Hematopoietic multipotent progenitor cell (in vitro differentiated cells): ENCODE results near the gene AP3D1. TPM values are rescaled to one million over a fixed set of nuclear protein-coding genes. Genes with fewer than 3 reads are reported as not detected.
"Not testable (repeated sequence)": the region's sequence is repeated elsewhere in the genome, so short reads cannot be mapped to it uniquely, and the experiment has no call there.

Source experiments
- DNase-seq, 3 donors: peaks; one replicate each; pipeline ENCODE4 v3.0.0-alpha.2; 2011 to 2015; ENCODE audit warnings: low read depth in 2 of 3, low spot score in 2 of 3
- total RNA-seq: library from RNA; depleted of rRNA; stranded (reverse); fragments of >200 nt; gene quantifications from one replicate; pipeline ENCODE4 v1.2.3, GENCODE V29; 2012

Gene AP3D1
- total RNA-seq, 1 donor, result 137 TPM

- DNase-seq, result no peak
These were observed 6.1 kb upstream of the AP3D1 start for GRCh38 chr19:2157452-2157851.

GRCh38 chr19:2154587-2155075, 3.3 kb upstream of the AP3D1 start:
- no peak for DNase-seq

DNA sequence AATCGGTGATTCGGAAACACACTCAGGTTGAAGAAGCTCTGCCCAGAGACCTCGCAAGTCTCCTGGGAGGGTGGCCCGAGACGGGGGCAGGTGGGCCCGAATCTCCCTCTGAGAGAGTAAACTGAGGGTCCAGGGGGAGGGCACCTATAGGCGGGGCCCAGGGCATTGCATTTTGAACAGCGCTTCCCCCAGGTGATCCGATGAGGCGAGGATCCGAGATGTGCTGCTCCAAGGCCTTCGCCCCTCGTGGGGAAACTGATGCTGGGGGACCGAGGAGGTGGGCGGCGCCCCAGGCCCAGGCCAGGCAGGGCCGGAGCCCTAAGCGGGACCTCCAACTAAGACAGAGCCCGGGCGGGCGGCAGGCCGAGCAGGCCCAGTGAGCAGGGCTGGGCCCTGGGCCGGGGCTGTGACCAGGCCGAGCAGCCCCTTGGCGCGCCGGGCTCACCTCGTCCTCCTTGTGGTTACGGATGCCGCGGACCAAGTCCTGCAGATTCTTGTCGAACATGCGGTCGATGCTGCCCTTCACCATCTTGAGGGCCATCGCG, 500 bp downstream of the AP3D1 start:
- peak in 1 of 3 donors; percentile 32 for DNase-seq

DNA sequence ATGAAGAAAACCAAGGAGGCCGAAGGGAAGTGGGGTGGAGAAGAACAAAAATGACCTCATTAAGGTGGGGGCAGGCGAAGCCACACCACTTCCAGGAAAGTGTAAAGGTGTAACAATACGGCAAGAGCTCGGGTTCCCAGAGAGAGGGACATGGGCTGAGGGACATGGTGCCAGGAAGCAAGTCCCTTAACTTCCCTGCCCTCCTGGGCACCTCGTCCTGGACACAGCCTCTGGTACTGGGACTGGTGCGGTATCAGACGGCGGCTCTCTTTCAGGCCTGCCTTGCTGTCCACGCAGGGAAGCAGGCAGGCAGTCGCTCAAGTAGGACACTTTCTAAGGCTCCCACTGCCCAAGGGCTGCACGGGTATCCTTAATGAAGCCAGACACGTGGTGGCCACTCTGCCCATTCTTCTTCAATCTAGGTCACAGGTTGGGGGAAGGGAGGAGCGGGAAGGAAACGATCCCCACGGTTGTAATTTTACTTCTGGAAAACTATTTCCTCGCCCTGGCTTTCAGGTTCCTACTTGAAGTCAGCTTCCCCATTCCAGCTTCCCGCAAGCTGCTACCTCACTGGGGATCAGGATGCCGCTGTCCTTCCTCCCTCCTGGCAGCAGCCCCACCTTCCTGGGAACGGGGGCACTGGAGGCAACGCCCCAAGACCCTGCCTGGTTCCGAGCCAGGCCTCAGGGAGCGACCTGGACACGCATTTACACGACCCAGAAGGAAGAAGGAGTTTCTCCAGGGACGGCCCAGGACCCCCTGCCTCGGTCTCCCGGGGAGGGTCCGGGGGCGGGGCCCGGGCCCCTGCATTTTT, 1.2 kb downstream of the AP3D1 start:
- no peak for DNase-seq

DNA sequence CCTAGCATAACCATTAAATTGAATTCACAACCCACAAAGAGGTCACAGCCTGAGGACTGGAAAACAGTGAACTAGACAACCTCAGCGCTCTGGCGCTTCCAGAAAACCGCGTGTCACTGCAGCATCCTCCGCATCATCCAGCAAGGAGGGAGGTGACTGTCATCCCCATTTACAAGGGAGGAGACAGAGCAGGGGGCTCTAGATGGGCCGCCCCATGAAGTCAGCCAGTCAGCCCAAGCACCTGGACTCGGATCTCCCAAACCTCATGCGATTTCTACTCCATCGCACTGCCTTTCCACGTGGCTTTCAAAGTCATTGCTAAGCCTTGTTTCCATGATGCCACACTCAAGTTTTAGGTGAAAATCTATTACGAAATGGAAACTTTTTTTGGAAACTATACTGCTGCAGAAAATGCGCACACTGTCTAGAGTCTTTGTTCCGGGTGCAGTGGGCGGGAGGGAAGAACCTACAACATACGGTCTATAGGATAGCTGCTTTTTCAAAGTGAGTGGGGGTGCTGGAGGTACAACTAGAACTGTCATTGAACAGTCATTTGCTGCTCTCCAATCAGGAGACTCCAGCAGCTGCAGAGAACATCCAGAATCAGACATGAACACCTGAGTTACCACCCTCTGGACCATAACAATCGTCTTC, 2.8 kb downstream of the AP3D1 start:
- DNase-seq, result no peak

DNA sequence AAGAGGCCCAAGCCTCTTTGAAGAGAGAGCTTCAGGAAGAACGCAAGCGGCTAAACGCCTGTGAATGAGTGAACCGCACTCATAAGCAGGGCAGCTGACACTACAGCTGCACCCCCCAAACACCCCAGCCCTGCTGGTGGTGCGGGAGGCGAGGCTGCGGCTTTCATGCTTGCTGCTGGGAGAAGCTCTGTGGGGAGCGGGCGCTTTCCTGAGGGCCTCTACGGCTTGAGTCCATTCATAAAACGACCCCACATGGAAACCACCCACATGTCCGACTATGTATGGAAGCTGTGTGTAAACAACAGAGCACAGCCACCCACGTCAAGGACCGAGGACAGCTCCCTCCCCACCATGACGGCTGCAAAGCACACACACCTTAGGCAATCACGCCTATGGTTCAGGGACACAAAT, 5.5 kb downstream of the AP3D1 start:
- DNase-seq, result no peak

- no peak for DNase-seq
These were observed 7.2 kb downstream of the AP3D1 start for GRCh38 chr19:2144190-2144589.

GRCh38 chr19:2142173-2142829, 9.1 kb downstream of the AP3D1 start:
- DNase-seq, result no peak

- no peak for DNase-seq
These were observed 11.2 kb downstream of the AP3D1 start for GRCh38 chr19:2140138-2140569.

DNA sequence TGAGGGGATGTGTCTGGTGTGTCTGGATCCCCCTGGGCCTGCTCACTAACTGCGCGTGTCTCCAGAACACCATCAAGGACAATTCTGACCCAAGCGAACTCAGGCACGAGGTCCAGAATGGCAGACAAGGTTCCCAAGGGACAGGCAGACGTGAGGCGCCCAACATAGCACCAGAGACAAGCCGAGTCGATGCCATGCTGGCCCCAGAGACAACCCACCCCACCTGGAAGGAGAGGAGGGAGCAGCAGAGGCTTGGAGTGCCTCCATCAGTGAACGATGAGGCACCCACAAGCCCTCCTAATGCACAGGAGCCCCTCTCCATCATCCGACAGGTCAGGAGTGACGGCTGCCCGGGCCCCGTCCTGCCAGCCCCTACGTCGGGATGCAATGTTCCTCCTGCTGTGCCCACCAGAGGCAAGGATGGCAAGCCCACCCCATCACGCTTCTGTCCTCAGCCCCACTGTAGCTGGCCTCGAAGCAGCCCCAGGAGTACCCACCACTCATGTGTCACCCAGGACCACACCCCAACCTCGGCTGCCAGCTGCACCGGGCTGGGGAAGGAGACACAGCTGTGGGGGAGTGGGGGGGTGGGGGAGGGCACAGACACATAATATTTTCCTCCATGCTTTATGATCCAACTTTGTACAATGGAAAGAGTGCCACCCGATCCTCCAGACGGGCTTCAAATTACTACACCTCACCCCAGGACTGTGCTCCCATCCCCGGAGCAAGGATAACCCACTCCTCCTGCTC, 11.8 kb downstream of the AP3D1 start:
- DNase-seq, result no peak

GRCh38 chr19:2138061-2138728, 13.2 kb downstream of the AP3D1 start:
- no peak for DNase-seq

- no peak for DNase-seq
These were observed 14.6 kb downstream of the AP3D1 start for GRCh38 chr19:2136796-2137195.

- DNase-seq, result no peak
These were observed 15.6 kb downstream of the AP3D1 start for GRCh38 chr19:2135474-2136402.

DNA sequence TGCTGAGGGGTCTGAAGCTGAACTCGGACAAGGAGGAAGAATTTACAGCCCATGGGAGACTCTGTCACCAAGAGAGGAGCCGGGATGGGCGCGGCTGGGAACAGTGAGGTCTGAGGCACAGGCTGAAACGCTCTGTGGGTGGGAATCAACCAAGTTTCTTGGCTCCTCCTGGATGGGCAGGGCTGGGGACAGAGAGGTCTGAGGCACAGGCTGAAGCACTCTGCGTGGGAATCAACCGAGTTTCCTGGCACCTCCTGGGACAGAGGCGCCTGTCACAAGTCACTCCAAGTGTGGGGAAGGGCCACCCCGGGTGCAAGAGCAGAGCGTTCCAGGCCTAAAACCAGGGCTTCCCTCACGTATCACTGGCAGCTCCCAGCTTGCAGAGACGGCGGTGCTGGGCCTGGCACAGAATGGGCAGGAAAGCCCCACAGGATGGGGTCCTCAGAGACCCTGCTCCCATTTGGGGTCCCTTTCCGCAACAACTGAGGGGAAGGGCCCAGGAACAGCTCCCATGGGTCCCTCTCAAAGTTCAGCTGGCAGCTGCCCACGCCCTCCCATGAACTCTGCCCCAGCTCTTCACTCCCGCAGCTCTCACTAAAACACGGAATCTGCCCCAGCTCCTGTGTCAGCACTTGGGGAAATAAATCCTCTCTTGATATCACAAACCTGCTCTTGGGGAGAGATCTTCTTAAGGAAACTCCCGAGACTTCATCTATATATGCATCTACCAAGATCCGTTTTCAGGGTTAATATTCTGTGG, 18.5 kb downstream of the AP3D1 start:
- DNase-seq, result no peak

DNA sequence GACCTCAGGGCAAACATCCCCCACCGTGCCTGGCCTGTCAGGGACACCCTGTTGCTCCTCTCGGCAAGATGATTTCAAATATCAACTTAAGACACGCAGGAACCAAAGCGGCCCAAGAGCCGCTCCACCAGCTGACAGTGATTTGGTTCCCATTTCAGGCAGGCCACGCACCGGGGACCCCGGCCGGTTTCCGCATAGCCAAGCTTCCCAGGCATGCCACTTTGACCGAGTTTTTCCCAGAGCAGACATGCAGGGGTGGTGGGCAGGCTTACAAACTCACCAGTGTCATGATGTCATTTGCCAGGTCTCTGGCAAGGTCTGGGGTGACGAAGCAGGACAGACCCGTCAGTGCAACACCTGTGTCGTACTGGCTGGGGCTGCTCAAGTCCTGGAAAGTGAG, 19.2 kb downstream of the AP3D1 start:
- no peak for DNase-seq

- not testable (repeated sequence) for DNase-seq
These were observed 20.1 kb downstream of the AP3D1 start for GRCh38 chr19:2131012-2131975.
